PC-9 (cell line): ENCODE results near the gene C2CD2.

Source experiments
- EZH2 ChIP-seq: fragments of 200-600 bp; sonication (generic); IDR thresholded peaks from 2 replicates; pipeline ENCODE4 v1.8.0; 2017; ENCODE audit warnings: antibody characterized with exemption, low read depth
- TF ChIP-seq, protein P1 (sequence below): fragments of 200-600 bp; sonication (generic); conservative IDR thresholded peaks from 2 replicates; pipeline ENCODE4 v1.6.1; 2017; ENCODE audit warnings: mixed run types, antibody characterized with exemption, mild to moderate bottlenecking, moderate library complexity

DNA sequence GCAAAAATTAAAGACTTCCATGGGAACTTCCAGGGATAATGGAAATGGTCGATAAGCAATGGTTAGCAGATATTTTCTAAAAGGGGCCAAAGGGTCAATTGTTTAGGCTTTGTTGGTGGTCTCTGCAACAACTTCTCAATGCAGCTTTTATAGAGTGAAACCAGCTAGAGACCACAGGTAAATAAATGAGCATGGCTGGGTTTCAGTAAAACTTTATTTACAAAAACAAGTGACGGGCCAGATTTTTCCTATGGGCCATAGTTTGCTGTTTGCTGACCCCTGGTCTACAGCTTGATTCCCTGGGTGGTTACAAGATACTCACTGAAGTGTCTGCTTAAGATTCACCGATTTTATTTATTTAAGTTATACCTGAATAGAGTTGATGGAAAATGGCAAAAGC is 52.0 kb downstream of the C2CD2 start:
- no peak for TF ChIP-seq EZH2
- TF ChIP-seq, protein P1, sequence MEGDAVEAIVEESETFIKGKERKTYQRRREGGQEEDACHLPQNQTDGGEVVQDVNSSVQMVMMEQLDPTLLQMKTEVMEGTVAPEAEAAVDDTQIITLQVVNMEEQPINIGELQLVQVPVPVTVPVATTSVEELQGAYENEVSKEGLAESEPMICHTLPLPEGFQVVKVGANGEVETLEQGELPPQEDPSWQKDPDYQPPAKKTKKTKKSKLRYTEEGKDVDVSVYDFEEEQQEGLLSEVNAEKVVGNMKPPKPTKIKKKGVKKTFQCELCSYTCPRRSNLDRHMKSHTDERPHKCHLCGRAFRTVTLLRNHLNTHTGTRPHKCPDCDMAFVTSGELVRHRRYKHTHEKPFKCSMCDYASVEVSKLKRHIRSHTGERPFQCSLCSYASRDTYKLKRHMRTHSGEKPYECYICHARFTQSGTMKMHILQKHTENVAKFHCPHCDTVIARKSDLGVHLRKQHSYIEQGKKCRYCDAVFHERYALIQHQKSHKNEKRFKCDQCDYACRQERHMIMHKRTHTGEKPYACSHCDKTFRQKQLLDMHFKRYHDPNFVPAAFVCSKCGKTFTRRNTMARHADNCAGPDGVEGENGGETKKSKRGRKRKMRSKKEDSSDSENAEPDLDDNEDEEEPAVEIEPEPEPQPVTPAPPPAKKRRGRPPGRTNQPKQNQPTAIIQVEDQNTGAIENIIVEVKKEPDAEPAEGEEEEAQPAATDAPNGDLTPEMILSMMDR: no peak
